Measurements from ENCODE around the gene L1CAM. TPM values are rescaled to one million over a fixed set of nuclear protein-coding genes. Genes with fewer than 3 reads are reported as not detected.
A peak's percentile ranks its signal among the peaks of the same experiment; 100 is the strongest.

Gene L1CAM
- total and polyA plus RNA-seq, 9 of the 15 experiments (the other 6 are each of a cell fraction or from before 2014, with no cell fraction given): 0.09 to 0.86 (median 0.26) TPM; not detected in 3

DNA sequence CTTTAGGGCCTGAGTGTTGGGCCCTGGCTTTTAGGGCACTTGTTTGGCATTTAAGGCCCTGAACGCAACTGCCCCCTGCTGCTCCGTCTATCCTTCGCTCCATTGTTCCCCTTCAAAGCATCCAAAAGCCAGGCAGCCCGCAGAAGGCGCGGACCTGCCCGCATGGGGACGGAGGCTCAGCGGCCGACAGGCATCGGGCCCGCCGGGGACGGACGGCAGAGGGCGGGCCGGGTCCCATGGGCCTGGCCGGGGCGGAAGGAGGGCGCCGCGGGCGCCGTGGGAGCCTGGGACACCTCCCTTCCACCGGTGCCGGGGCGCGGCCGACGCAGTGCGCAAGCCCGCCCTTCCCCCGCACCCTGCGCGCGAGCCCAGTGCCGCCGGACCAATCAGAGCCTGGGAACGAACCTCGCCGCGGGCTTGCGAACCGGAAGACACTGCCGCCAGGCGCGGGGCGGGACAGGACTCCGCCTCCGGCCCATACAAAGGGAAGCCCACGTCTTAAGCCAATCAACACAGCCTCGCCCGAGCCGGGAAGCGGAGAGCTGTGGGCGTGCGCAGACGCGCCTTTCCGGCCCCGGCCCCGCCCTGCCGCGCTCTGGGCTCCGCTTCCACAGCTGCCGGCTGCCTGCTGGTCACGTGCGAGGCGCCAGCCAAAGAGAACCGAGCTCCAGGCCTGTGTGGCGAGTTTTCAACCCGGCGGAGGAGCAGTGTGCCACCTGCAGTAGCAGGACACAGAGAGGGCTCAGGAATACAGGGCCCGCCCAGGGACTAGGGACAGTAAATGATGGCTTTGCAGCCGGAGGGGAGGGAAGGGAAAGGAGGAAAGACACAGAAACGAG is 42.2 kb upstream of the L1CAM start (continued):
- TF ChIP-seq YY1 (IDR thresholded peaks at IDR 0.05; ENCODE audit: borderline replicate concordance in 1 of 3, control insufficient read depth in 1 of 3, extremely low read depth in 1 of 3, insufficient read depth in 3 of 3, insufficient read length in 1 of 3, insufficient replicate concordance in 2 of 3, low read depth in 1 of 3, low read length in 2 of 3): peak in 2 of 3 experiments; percentile 38 to 63
- TF ChIP-seq POLR2AphosphoS5 (IDR thresholded peaks at IDR 0.05; ENCODE audit: control insufficient read depth, insufficient read depth, low read depth, low read length): peak; percentile 50; the same call in 1 of the 2 replicates
- peak; percentile 81 for TF ChIP-seq ATF7 (IDR thresholded peaks at IDR 0.05)
- TF ChIP-seq, protein P1, sequence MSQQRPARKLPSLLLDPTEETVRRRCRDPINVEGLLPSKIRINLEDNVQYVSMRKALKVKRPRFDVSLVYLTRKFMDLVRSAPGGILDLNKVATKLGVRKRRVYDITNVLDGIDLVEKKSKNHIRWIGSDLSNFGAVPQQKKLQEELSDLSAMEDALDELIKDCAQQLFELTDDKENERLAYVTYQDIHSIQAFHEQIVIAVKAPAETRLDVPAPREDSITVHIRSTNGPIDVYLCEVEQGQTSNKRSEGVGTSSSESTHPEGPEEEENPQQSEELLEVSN (IDR thresholded peaks at IDR 0.05; ENCODE audit: borderline replicate concordance in 1 of 2, extremely low read depth in 1 of 2, insufficient read depth in 1 of 2, insufficient read length in 1 of 2, low read depth in 1 of 2, low read length in 1 of 2, poor library complexity in 1 of 2, severe bottlenecking in 1 of 2): peak in 1 of 2 experiments; percentile 69
- peak; percentile 42; the same call in 1 of the 2 replicates for TF ChIP-seq CREB1 (IDR thresholded peaks at IDR 0.05)
- no peak; the same call in 1 of the 2 replicates for TF ChIP-seq CREB1 (CRISPR knock-in tag; IDR thresholded peaks at IDR 0.05)
- peak; percentile 15 for TF ChIP-seq TAF1 (IDR thresholded peaks at IDR 0.05; ENCODE audit: control insufficient read depth, extremely low read depth, insufficient read depth, low read length, severe bottlenecking)
- TF ChIP-seq PML (IDR thresholded peaks at IDR 0.05; ENCODE audit: low read length): peak; percentile 29; the same call in 1 of the 2 replicates
- TF ChIP-seq POLR2A (conservative IDR thresholded peaks at IDR 0.05): peak; percentile 69
- no peak for TF ChIP-seq ZNF75A (CRISPR knock-in tag; IDR thresholded peaks at IDR 0.05)
- no peak for TF ChIP-seq ZNF24 (IDR thresholded peaks at IDR 0.05)
- TF ChIP-seq BHLHE40 (IDR thresholded peaks at IDR 0.05; ENCODE audit: low read length): peak; percentile 96
- TF ChIP-seq ZNF143 (CRISPR knock-in tag; IDR thresholded peaks at IDR 0.05): no peak
- TF ChIP-seq SRF (CRISPR knock-in tag; IDR thresholded peaks at IDR 0.05): peak in 1 of 2 experiments; percentile 77; a peak in 1 of 4 replicates
- TF ChIP-seq ELF2 (CRISPR knock-in tag; IDR thresholded peaks at IDR 0.05): 0 out of 2 replicates have a peak, but pooled peaks have one; percentile 34
- peak; percentile 37 for TF ChIP-seq KDM5B (IDR thresholded peaks at IDR 0.05; ENCODE audit: insufficient replicate concordance, low read depth, low read length)
- peak; percentile 33 to 65; a peak in 2 of 4 replicates for TF ChIP-seq MAZ (CRISPR knock-in tag; conservative IDR thresholded peaks at IDR 0.05 in 1 of 2, IDR thresholded peaks at IDR 0.05 in 1 of 2)
- TF ChIP-seq RBFOX2 (IDR thresholded peaks at IDR 0.05; ENCODE audit: low read depth, low read length): peak; percentile 87
- TF ChIP-seq, protein P2, sequence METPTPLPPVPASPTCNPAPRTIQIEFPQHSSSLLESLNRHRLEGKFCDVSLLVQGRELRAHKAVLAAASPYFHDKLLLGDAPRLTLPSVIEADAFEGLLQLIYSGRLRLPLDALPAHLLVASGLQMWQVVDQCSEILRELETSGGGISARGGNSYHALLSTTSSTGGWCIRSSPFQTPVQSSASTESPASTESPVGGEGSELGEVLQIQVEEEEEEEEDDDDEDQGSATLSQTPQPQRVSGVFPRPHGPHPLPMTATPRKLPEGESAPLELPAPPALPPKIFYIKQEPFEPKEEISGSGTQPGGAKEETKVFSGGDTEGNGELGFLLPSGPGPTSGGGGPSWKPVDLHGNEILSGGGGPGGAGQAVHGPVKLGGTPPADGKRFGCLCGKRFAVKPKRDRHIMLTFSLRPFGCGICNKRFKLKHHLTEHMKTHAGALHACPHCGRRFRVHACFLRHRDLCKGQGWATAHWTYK (CRISPR knock-in tag; IDR thresholded peaks at IDR 0.05): peak; percentile 20; the same call in 1 of the 2 replicates
- TF ChIP-seq ZEB2 (IDR thresholded peaks at IDR 0.05): no peak
- TF ChIP-seq HMGN3 (IDR thresholded peaks at IDR 0.05; ENCODE audit: borderline replicate concordance, extremely low read depth, insufficient read length, low read depth, low read length): peak; percentile 93
- 0 out of 2 replicates have a peak, but pooled peaks have one; percentile 14 for TF ChIP-seq JUN (IDR thresholded peaks at IDR 0.05; ENCODE audit: borderline replicate concordance, low read depth, low read length)
- TF ChIP-seq JUN (CRISPR knock-in tag; IDR thresholded peaks at IDR 0.05; ENCODE audit: borderline replicate concordance): no peak

Measured in K562 (cell line).